ENCODE data around the gene COL4A6.

COL4A6 gene

GRCh38 chrX:108285356-108285755, 152.9 kb downstream of the COL4A6 start:
- no peak overlapping the region for H3K4me3 ChIP-seq (ENCODE audit: low read depth, low read length)
- TF ChIP-seq, protein P1, sequence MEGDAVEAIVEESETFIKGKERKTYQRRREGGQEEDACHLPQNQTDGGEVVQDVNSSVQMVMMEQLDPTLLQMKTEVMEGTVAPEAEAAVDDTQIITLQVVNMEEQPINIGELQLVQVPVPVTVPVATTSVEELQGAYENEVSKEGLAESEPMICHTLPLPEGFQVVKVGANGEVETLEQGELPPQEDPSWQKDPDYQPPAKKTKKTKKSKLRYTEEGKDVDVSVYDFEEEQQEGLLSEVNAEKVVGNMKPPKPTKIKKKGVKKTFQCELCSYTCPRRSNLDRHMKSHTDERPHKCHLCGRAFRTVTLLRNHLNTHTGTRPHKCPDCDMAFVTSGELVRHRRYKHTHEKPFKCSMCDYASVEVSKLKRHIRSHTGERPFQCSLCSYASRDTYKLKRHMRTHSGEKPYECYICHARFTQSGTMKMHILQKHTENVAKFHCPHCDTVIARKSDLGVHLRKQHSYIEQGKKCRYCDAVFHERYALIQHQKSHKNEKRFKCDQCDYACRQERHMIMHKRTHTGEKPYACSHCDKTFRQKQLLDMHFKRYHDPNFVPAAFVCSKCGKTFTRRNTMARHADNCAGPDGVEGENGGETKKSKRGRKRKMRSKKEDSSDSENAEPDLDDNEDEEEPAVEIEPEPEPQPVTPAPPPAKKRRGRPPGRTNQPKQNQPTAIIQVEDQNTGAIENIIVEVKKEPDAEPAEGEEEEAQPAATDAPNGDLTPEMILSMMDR (IDR thresholded peaks at IDR 0.05; ENCODE audit: low read depth, low read length, missing control alignments) = no peak
- no peak for DNase-seq (ENCODE audit: low read depth)

- DNase-seq (ENCODE audit: low read depth) = no peak
- no peak overlapping the region for H3K4me3 ChIP-seq (ENCODE audit: low read depth, low read length)
- TF ChIP-seq, protein P1 (IDR thresholded peaks at IDR 0.05; ENCODE audit: low read depth, low read length, missing control alignments) = no peak
These were observed 162.5 kb downstream of the COL4A6 start for GRCh38 chrX:108275732-108276131.

DNA sequence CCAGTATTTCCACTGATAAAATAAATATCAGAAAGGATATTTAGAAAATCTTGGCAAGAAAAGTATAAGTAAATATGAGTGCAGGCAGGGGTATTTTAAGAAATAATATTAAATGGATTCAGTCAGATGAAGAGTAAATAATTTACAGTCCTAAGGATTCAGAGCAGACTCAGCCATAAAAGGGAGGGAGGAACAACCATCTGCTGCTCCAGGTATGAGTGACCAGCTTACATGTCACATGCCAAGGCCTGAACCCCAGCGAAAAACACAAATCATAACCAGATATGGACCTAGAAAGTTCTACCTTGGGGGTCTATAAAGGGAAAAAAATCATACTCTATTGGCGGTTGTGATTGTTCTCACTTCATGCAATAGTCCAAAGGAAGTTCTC, 166.8 kb downstream of the COL4A6 start:
- H3K4me3 ChIP-seq (ENCODE audit: low read depth, low read length) = no peak overlapping the region
- DNase-seq (ENCODE audit: low read depth) = no peak
- TF ChIP-seq, protein P1 (IDR thresholded peaks at IDR 0.05; ENCODE audit: low read depth, low read length, missing control alignments) = no peak

- H3K4me3 ChIP-seq (ENCODE audit: low read depth, low read length) = no peak overlapping the region
- DNase-seq (ENCODE audit: low read depth) = no peak
- TF ChIP-seq, protein P1 (IDR thresholded peaks at IDR 0.05; ENCODE audit: low read depth, low read length, missing control alignments) = no peak
These were observed 167.4 kb downstream of the COL4A6 start for GRCh38 chrX:108270739-108271396.

- no peak for DNase-seq (ENCODE audit: low read depth)
- TF ChIP-seq, protein P1 (IDR thresholded peaks at IDR 0.05; ENCODE audit: low read depth, low read length, missing control alignments) = no peak
These were observed 167.9 kb downstream of the COL4A6 start for GRCh38 chrX:108270280-108270679.

DNA sequence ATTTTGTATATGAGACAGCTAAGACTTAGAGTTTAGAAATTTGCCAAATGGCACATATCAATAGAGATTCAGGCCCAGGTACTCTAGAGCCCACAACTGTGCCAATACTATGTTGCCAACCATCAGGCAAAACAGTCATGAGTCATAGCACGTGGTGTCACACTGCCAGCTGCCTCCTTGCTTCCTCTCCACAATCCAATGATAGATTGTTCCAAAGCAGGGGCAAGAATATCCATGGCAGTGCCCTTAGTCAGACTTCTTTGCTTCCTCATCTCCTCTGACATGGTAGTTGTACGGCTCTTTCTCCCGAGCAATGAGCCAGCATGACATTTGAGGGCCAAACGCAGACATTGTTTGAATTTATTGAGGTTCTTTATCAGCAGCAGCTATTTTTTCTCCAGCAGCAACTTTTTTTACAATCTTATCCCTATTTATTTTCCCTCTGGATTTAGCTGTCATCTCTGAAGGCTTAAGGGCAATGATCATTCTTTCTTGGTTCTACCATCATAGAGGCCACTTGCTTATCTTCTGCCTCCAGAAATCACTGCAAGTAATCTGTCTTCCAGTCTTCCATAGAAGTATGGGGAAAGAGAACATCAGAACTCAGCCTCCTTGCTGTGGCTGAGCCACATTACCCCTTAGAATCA, 169.7 kb downstream of the COL4A6 start:
- DNase-seq (ENCODE audit: low read depth) = no peak
- TF ChIP-seq, protein P1 (IDR thresholded peaks at IDR 0.05; ENCODE audit: low read depth, low read length, missing control alignments) = no peak
- H3K4me3 ChIP-seq (ENCODE audit: low read depth, low read length) = no peak overlapping the region

More at GRCh38 chrX:108270280-108270679, 167.9 kb downstream of the COL4A6 start:
- no peak overlapping the region for H3K4me3 ChIP-seq (ENCODE audit: low read depth, low read length)

DNA sequence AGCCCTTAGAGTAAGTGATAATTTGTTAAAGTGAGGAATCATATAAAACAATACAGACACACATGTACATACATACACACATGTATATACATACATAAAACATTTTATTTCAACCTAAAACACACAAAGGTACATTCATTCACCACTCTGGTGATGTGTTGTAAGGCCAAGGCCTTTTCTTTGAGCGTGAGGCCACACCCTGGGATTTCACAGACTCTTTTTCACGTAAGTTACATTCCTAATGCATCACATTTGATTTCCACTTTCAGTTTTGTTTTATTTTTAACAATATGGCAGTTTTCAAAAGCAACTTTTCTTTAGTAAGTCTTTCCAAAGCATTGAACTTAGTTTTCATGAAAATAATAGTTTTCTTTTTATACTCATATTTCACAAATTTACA, 170.7 kb downstream of the COL4A6 start:
- DNase-seq (ENCODE audit: low read depth) = no peak
- TF ChIP-seq, protein P1 (IDR thresholded peaks at IDR 0.05; ENCODE audit: low read depth, low read length, missing control alignments) = no peak
- H3K4me3 ChIP-seq (ENCODE audit: low read depth, low read length) = no peak overlapping the region
